Vagina (tissue), 2 donors: ENCODE data around the gene CRYBB3.

Source experiments
- CTCF ChIP-seq, 3 experiments: fragments of 450-650 bp in 2 of 3; fragments of 200-600 bp in 1 of 3; sonication (generic) in 1 of 3; IDR thresholded peaks; one replicate each; pipeline ENCODE4 v1.5.1; 2017 to 2019; ENCODE audit warnings: antibody characterized with exemption in 3 of 3, mild to moderate bottlenecking in 2 of 3, moderate library complexity in 2 of 3
- POLR2A ChIP-seq, 2 donors: fragments of 450-650 bp; IDR thresholded peaks; one replicate each; pipeline ENCODE4 v1.6.1; 2017; ENCODE audit warnings: antibody characterized with exemption in 2 of 2, mild to moderate bottlenecking in 2 of 2, moderate library complexity in 2 of 2

GRCh38 chr22:25210793-25211192 lies 11.1 kb downstream of the CRYBB3 start:
- TF ChIP-seq CTCF (IDR thresholded peaks at IDR 0.05) (no peak), POLR2A (IDR thresholded peaks at IDR 0.05) (no peak)
